Vagina (tissue), 2 donors: ENCODE measurements around the gene SNTB2. TPM values are rescaled to one million over a fixed set of nuclear protein-coding genes. Genes with fewer than 3 reads are reported as not detected.
"Not testable (repeated sequence)": the region's sequence is repeated elsewhere in the genome, so short reads cannot be mapped to it uniquely, and the experiment has no call there.

Experiments
- DNase-seq, 2 donors: peaks; one replicate each; pipeline ENCODE4 v3.0.0-alpha.2; 2017; ENCODE audit errors: extremely low spot score in 2 of 2
- H3K27ac ChIP-seq: fragments of 200-600 bp; sonication (generic); one replicate; pipeline ENCODE4 v1.5.1; 2019
- H3K27me3 ChIP-seq: fragments of 200-600 bp; sonication (generic); one replicate; pipeline ENCODE4 v1.5.1; 2019
- H3K36me3 ChIP-seq, 2 donors: fragments of 200-600 bp; sonication (generic); one replicate each; pipeline ENCODE4 v1.5.1; 2017 to 2019
- H3K4me1 ChIP-seq: fragments of 200-600 bp; sonication (generic); one replicate; pipeline ENCODE4 v1.5.1; 2019
- H3K4me3 ChIP-seq, 2 donors: fragments of 200-600 bp; sonication (generic); 1 replicate in 1 of 2; 2 replicates in 1 of 2; pipeline ENCODE4 v1.5.1; 2016 to 2019
- H3K9me3 ChIP-seq: fragments of 200-600 bp; sonication (generic); one replicate; pipeline ENCODE4 v1.5.1; 2019
- POLR2A ChIP-seq, 2 donors: fragments of 450-650 bp; IDR thresholded peaks; one replicate each; pipeline ENCODE4 v1.6.1; 2017; ENCODE audit warnings: antibody characterized with exemption in 2 of 2, mild to moderate bottlenecking in 2 of 2, moderate library complexity in 2 of 2
- POLR2AphosphoS5 ChIP-seq, 2 donors: sonication (generic); formaldehyde crosslinking; IDR thresholded peaks; one replicate each; pipeline ENCODE4 v1.9.0; 2017; ENCODE audit warnings: antibody characterized with exemption in 2 of 2, mild to moderate bottlenecking in 2 of 2, low read depth in 1 of 2; ENCODE audit not compliant: insufficient read depth in 1 of 2
- intact Hi-C: fragments of 100-400 bp; cut with DNase I; formaldehyde crosslinking; loops from one replicate; pipeline ENCODE4 v1.15.1; 2023
- total RNA-seq: library from RNA; depleted of rRNA; stranded (reverse); fragments of >200 nt; gene quantifications from one replicate; pipeline ENCODE4 v1.2.3, GENCODE V29; 2016
- TF ChIP-seq, protein P1 (sequence below), 3 experiments: fragments of 450-650 bp in 2 of 3; fragments of 200-600 bp in 1 of 3; sonication (generic) in 1 of 3; IDR thresholded peaks; one replicate each; pipeline ENCODE4 v1.5.1; 2017 to 2019; ENCODE audit warnings: antibody characterized with exemption in 3 of 3, mild to moderate bottlenecking in 2 of 3, moderate library complexity in 2 of 3

SNTB2 gene
- total RNA-seq, 1 donor from 2014 or later = 50.8 TPM

DNA sequence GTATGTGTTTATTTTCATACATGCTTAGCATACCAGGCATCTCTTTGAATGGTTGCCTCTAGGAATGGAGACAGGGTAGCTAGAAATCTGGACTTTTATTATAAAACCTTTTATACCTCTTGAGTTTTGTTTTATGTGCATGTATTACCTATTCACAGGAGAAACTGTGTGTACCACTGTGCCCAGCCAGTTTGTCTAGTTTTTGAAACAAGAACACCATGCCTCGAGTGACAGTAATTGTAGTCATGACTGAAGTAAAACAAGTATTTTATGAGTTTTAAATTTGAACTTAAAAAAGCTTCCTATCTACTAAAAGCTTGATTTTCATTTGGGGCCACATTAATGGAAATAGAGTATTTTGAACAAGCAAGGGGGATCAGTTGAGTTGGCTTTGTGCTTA is 57.4 kb downstream of the SNTB2 start:
- intact Hi-C loops = no loop called here
- H3K27me3 ChIP-seq = no peaks in the 10 kb centered on the region
- H3K4me3 ChIP-seq = no peak overlapping the region
- TF ChIP-seq POLR2AphosphoS5 (IDR thresholded peaks at IDR 0.05; ENCODE audit: insufficient read depth in 1 of 2, low read depth in 1 of 2) (no peak), POLR2A (IDR thresholded peaks at IDR 0.05) (no peak)
- TF ChIP-seq, protein P1, sequence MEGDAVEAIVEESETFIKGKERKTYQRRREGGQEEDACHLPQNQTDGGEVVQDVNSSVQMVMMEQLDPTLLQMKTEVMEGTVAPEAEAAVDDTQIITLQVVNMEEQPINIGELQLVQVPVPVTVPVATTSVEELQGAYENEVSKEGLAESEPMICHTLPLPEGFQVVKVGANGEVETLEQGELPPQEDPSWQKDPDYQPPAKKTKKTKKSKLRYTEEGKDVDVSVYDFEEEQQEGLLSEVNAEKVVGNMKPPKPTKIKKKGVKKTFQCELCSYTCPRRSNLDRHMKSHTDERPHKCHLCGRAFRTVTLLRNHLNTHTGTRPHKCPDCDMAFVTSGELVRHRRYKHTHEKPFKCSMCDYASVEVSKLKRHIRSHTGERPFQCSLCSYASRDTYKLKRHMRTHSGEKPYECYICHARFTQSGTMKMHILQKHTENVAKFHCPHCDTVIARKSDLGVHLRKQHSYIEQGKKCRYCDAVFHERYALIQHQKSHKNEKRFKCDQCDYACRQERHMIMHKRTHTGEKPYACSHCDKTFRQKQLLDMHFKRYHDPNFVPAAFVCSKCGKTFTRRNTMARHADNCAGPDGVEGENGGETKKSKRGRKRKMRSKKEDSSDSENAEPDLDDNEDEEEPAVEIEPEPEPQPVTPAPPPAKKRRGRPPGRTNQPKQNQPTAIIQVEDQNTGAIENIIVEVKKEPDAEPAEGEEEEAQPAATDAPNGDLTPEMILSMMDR (IDR thresholded peaks at IDR 0.05) = no peak
- no peak for DNase-seq
- no peaks in the 10 kb centered on the region for H3K36me3 ChIP-seq
- peaks cover 31% of the 10 kb centered on the region for H3K4me1 ChIP-seq
- no peak overlapping the region for H3K27ac ChIP-seq
- H3K9me3 ChIP-seq = no peaks in the 10 kb centered on the region

GRCh38 chr16:69250081-69250480 is 63.1 kb downstream of the SNTB2 start:
- Histone ChIP-seq H3K4me1 (peaks cover 19% of the 10 kb centered on the region), H3K27ac (no peak overlapping the region), H3K4me3 (no peak overlapping the region), H3K36me3 (no peaks in the 10 kb centered on the region), H3K9me3 (no peaks in the 10 kb centered on the region), H3K27me3 (no peaks in the 10 kb centered on the region)
- intact Hi-C loops = no loop called here
- DNase-seq = no peak
- TF ChIP-seq POLR2AphosphoS5 (IDR thresholded peaks at IDR 0.05; ENCODE audit: insufficient read depth in 1 of 2, low read depth in 1 of 2) (no peak), POLR2A (IDR thresholded peaks at IDR 0.05) (no peak)
- TF ChIP-seq, protein P1 (IDR thresholded peaks at IDR 0.05) = no peak

GRCh38 chr16:69253870-69254341 is 66.9 kb downstream of the SNTB2 start:
- H3K36me3 ChIP-seq = no peaks in the 10 kb centered on the region
- H3K27ac ChIP-seq = peak overlapping the region; percentile 76
- no peak for DNase-seq
- H3K4me1 ChIP-seq = peaks cover 41% of the 10 kb centered on the region
- H3K4me3 ChIP-seq = no peak overlapping the region
- intact Hi-C loops = no loop called here
- TF ChIP-seq POLR2A (IDR thresholded peaks at IDR 0.05) (no peak), POLR2AphosphoS5 (IDR thresholded peaks at IDR 0.05; ENCODE audit: insufficient read depth in 1 of 2, low read depth in 1 of 2) (peak; percentile 29 to 76)
- TF ChIP-seq, protein P1 (IDR thresholded peaks at IDR 0.05) = no peak
- no peaks in the 10 kb centered on the region for H3K9me3 ChIP-seq
- no peaks in the 10 kb centered on the region for H3K27me3 ChIP-seq

GRCh38 chr16:69259428-69259764 is 72.4 kb downstream of the SNTB2 start:
- H3K4me3 ChIP-seq, intact Hi-C loops, H3K9me3 ChIP-seq, H3K27me3 ChIP-seq, DNase-seq, H3K27ac ChIP-seq: not testable (repeated sequence)
- Histone ChIP-seq H3K4me1 (peaks cover 29% of the 10 kb centered on the region), H3K36me3 (peaks cover 0 to 11% of the 10 kb centered on the region in 2 donors)

GRCh38 chr16:69260019-69260418 is 73.1 kb downstream of the SNTB2 start:
- Histone ChIP-seq H3K27me3 (no peaks in the 10 kb centered on the region), H3K4me3 (no peak overlapping the region), H3K4me1 (peaks cover 22% of the 10 kb centered on the region), H3K36me3 (peaks cover 0 to 11% of the 10 kb centered on the region in 2 donors), H3K9me3 (no peaks in the 10 kb centered on the region), H3K27ac (no peak overlapping the region)
- intact Hi-C loops = no loop called here
- TF ChIP-seq, protein P1 (IDR thresholded peaks at IDR 0.05) = no peak
- TF ChIP-seq POLR2AphosphoS5 (IDR thresholded peaks at IDR 0.05; ENCODE audit: insufficient read depth in 1 of 2, low read depth in 1 of 2) (no peak), POLR2A (IDR thresholded peaks at IDR 0.05) (no peak)
- DNase-seq = no peak
